Colonic mucosa (tissue), 4 donors: ENCODE data around the gene SUPT3H. TPM values are rescaled to one million over a fixed set of nuclear protein-coding genes. Genes with fewer than 3 reads are reported as not detected.

Source experiments
- DNase-seq: peaks from one replicate; pipeline ENCODE4 v3.0.0-alpha.2; 2020
- H3K27ac ChIP-seq: fragments of 200-600 bp; one replicate; pipeline ENCODE4 v1.8.0; 2021
- H3K27me3 ChIP-seq: fragments of 200-600 bp; one replicate; pipeline ENCODE4 v1.8.0; 2021
- H3K36me3 ChIP-seq: fragments of 200-600 bp; one replicate; pipeline ENCODE4 v1.8.0; 2021
- H3K4me1 ChIP-seq: fragments of 200-600 bp; one replicate; pipeline ENCODE4 v1.8.0; 2021; ENCODE audit warnings: mild to moderate bottlenecking
- H3K4me3 ChIP-seq: fragments of 200-600 bp; one replicate; pipeline ENCODE4 v1.8.0; 2021
- H3K9ac ChIP-seq, 2 donors: one replicate each; pipeline ENCODE4 v1.7.0; 2013; ENCODE audit warnings: control low read depth in 2 of 2, low read depth in 2 of 2, low read length in 2 of 2
- H3K9me3 ChIP-seq: fragments of 200-600 bp; one replicate; pipeline ENCODE4 v1.8.0; 2021
- intact Hi-C: fragments of 100-400 bp; cut with DNase I; formaldehyde crosslinking; loops from one replicate; pipeline ENCODE4 v1.14.1; 2022
- total RNA-seq, 2 donors: library from RNA; stranded (reverse); fragmentation: NEBNext Ultra II Directional in 1 of 2; extraction: Animal tissue kit (Norgen Biotek cat#: 25700) in 1 of 2; gene quantifications; one replicate each; pipeline ENCODE4 v1.2.1, GENCODE V29; 2021
- TF ChIP-seq, protein P1 (sequence below): fragments of 200-600 bp; IDR thresholded peaks from one replicate; pipeline ENCODE4 v1.8.0; 2022; ENCODE audit warnings: antibody characterized with exemption, mild to moderate bottlenecking
- donor health status: healthy.
- donor health status: DM: no; HTN: no; CAD: no.
- donor health status: DM: no; HTN: no; CAD: no.

Gene SUPT3H
- total RNA-seq, 2 donors from 2014 or later: 3.4 to 4.1 TPM

DNA sequence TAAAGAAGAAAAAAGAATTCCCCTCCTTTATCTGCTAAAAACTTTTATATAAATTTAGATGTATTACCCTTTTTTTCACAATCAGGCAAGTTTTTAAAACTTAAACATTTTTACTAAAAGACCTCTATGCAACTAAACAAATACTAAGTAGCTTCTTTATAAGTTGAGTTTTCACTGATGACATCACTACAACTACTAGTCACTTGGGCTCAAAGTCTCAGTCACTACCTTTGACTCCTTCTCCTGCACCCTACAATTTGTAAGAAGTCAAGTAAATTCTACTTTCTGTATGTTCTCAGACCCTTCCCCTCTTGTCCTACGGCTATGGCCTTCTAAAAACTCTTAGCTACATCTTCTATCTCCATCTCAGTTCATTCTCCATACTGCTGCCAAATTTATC, 11.2 kb downstream of the SUPT3H start:
- DNase-seq: no peak
- H3K4me1 ChIP-seq: no peaks in the 10 kb centered on the region
- H3K4me3 ChIP-seq: no peak overlapping the region
- H3K9ac ChIP-seq: no peak overlapping the region
- no peaks in the 10 kb centered on the region for H3K9me3 ChIP-seq
- TF ChIP-seq, protein P1, sequence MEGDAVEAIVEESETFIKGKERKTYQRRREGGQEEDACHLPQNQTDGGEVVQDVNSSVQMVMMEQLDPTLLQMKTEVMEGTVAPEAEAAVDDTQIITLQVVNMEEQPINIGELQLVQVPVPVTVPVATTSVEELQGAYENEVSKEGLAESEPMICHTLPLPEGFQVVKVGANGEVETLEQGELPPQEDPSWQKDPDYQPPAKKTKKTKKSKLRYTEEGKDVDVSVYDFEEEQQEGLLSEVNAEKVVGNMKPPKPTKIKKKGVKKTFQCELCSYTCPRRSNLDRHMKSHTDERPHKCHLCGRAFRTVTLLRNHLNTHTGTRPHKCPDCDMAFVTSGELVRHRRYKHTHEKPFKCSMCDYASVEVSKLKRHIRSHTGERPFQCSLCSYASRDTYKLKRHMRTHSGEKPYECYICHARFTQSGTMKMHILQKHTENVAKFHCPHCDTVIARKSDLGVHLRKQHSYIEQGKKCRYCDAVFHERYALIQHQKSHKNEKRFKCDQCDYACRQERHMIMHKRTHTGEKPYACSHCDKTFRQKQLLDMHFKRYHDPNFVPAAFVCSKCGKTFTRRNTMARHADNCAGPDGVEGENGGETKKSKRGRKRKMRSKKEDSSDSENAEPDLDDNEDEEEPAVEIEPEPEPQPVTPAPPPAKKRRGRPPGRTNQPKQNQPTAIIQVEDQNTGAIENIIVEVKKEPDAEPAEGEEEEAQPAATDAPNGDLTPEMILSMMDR: no peak
- H3K27ac ChIP-seq: no peak overlapping the region
- H3K27me3 ChIP-seq: no peaks in the 10 kb centered on the region
- intact Hi-C loops: no loop called here
- no peaks in the 10 kb centered on the region for H3K36me3 ChIP-seq

DNA sequence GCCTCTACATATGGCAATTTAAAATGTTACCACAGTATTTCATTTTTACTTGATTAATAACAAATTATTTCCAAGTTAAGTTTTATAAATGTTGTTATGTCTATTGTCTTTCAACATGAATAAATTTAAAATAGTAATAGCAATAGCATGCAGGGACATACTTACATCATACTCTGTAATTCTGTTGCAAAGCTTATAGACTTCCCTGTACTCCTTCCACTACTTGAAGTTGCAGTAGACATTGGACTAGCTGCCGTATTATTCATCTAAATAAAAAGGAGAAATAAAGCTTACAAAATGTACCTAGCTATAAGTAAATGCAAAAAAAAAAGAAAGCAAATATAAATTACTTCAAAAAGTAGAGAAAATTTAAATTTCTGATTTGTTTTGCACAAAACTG, 12.7 kb downstream of the SUPT3H start:
- no peak overlapping the region for H3K4me3 ChIP-seq
- TF ChIP-seq, protein P1: no peak
- no peak overlapping the region for H3K9ac ChIP-seq
- H3K27ac ChIP-seq: no peak overlapping the region
- no peak for DNase-seq
- intact Hi-C loops: no loop called here
- H3K27me3 ChIP-seq: no peaks in the 10 kb centered on the region
- H3K9me3 ChIP-seq: no peaks in the 10 kb centered on the region
- no peaks in the 10 kb centered on the region for H3K36me3 ChIP-seq
- H3K4me1 ChIP-seq: no peaks in the 10 kb centered on the region

DNA sequence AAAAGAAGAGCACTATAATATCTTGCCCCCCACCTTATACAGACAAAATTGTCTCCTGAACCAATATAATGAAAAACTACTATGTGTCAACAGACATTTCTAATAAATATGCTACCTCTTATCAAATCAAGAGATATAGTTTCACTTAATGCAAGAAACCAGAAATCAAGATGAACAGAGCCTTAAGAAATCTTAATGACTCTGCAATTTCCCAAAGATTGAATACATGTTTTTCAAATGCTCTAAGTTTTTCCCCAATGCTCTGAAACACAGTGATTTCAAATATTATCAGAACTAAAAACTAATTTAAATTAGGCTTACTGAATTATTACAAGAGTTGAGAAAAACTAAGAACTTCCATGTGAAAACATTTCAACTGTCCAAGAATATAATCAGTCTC, 13.3 kb downstream of the SUPT3H start:
- Histone ChIP-seq H3K4me3 (no peak overlapping the region), H3K9me3 (no peaks in the 10 kb centered on the region), H3K27me3 (no peaks in the 10 kb centered on the region), H3K9ac (no peak overlapping the region), H3K27ac (no peak overlapping the region), H3K4me1 (no peaks in the 10 kb centered on the region), H3K36me3 (no peaks in the 10 kb centered on the region)
- intact Hi-C loops: no loop called here
- TF ChIP-seq, protein P1: no peak
- DNase-seq: no peak

DNA sequence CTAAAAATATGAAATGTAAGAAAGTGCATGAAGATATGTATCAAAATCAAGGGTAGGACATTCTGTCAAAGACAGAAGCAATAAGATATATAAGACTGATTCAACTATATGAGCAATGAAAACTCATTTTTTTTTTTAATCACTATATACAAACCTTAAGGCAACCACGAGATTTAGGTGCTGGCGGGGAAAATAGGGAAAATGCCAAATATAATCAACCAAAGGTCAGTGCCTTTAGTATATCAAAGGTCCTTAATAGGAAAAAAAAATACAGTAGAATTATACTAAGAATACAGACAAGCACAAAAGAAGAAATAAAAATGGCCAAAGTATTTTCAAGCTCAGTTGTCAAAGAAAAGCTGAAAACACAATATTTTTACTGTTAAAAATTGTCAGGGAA, 24.1 kb downstream of the SUPT3H start:
- H3K9ac ChIP-seq: no peak overlapping the region
- no peaks in the 10 kb centered on the region for H3K9me3 ChIP-seq
- H3K4me3 ChIP-seq: no peak overlapping the region
- intact Hi-C loops: no loop called here
- no peaks in the 10 kb centered on the region for H3K36me3 ChIP-seq
- H3K27ac ChIP-seq: no peak overlapping the region
- no peaks in the 10 kb centered on the region for H3K4me1 ChIP-seq
- no peak for DNase-seq
- H3K27me3 ChIP-seq: no peaks in the 10 kb centered on the region
- TF ChIP-seq, protein P1: no peak

GRCh38 chr6:45351667-45352066, 26.1 kb downstream of the SUPT3H start:
- no peaks in the 10 kb centered on the region for H3K4me1 ChIP-seq

More at GRCh38 chr6:45351667-45352066, 26.1 kb downstream of the SUPT3H start:
- no peak for DNase-seq
- Histone ChIP-seq H3K27ac (no peak overlapping the region), H3K27me3 (no peaks in the 10 kb centered on the region), H3K9ac (no peak overlapping the region), H3K36me3 (no peaks in the 10 kb centered on the region), H3K4me3 (no peak overlapping the region), H3K9me3 (no peaks in the 10 kb centered on the region)
- TF ChIP-seq, protein P1: no peak
- intact Hi-C loops: no loop called here
